ENCODE data around the gene TOX2.

Gene TOX2

GRCh38 chr20:43972051-43972450 lies 57.4 kb downstream of the TOX2 start:
- TF ChIP-seq TAF1 (IDR thresholded peaks at IDR 0.05; ENCODE audit: low read depth, low read length) = no peak
- TF ChIP-seq PAX5 (IDR thresholded peaks at IDR 0.05; ENCODE audit: insufficient read depth, low read length, severe bottlenecking) = no peak
- TF ChIP-seq SPI1 (IDR thresholded peaks at IDR 0.05; ENCODE audit: low read depth, low read length) = no peak
- TF ChIP-seq POU2F2 (IDR thresholded peaks at IDR 0.05; ENCODE audit: low read depth, low read length) = no peak
- TF ChIP-seq POLR2AphosphoS5 (IDR thresholded peaks at IDR 0.05; ENCODE audit: low read depth, low read length) = no peak
- no peak for TF ChIP-seq POLR2A (IDR thresholded peaks at IDR 0.05; ENCODE audit: low read depth, low read length)
- DNase-seq (ENCODE audit: insufficient read length, low spot score) (no peak), FAIRE-seq (no peak)

GRCh38 chr20:43972692-43973091 lies 58.0 kb downstream of the TOX2 start:
- FAIRE-seq = no peak
- TF ChIP-seq TAF1 (IDR thresholded peaks at IDR 0.05; ENCODE audit: low read depth, low read length) (no peak), POU2F2 (IDR thresholded peaks at IDR 0.05; ENCODE audit: low read depth, low read length) (no peak), POLR2A (IDR thresholded peaks at IDR 0.05; ENCODE audit: low read depth, low read length) (no peak), PAX5 (IDR thresholded peaks at IDR 0.05; ENCODE audit: insufficient read depth, low read length, severe bottlenecking) (no peak), SPI1 (IDR thresholded peaks at IDR 0.05; ENCODE audit: low read depth, low read length) (no peak), POLR2AphosphoS5 (IDR thresholded peaks at IDR 0.05; ENCODE audit: low read depth, low read length) (no peak)

GRCh38 chr20:43973231-43973630 lies 58.6 kb downstream of the TOX2 start:
- TF ChIP-seq POU2F2 (IDR thresholded peaks at IDR 0.05; ENCODE audit: low read depth, low read length) (no peak), POLR2A (IDR thresholded peaks at IDR 0.05; ENCODE audit: low read depth, low read length) (no peak), TAF1 (IDR thresholded peaks at IDR 0.05; ENCODE audit: low read depth, low read length) (no peak), SPI1 (IDR thresholded peaks at IDR 0.05; ENCODE audit: low read depth, low read length) (no peak), POLR2AphosphoS5 (IDR thresholded peaks at IDR 0.05; ENCODE audit: low read depth, low read length) (no peak), PAX5 (IDR thresholded peaks at IDR 0.05; ENCODE audit: insufficient read depth, low read length, severe bottlenecking) (no peak)
- FAIRE-seq = no peak

More at GRCh38 chr20:43972692-43973091, 58.0 kb downstream of the TOX2 start:
- no peak for DNase-seq (ENCODE audit: insufficient read length, low spot score)

GRCh38 chr20:43973671-43974450 lies 59.2 kb downstream of the TOX2 start:
- FAIRE-seq (no peak), DNase-seq (ENCODE audit: insufficient read length, low spot score) (no peak)
- TF ChIP-seq SPI1 (IDR thresholded peaks at IDR 0.05; ENCODE audit: low read depth, low read length) (no peak), TAF1 (IDR thresholded peaks at IDR 0.05; ENCODE audit: low read depth, low read length) (no peak), PAX5 (IDR thresholded peaks at IDR 0.05; ENCODE audit: insufficient read depth, low read length, severe bottlenecking) (no peak), POLR2AphosphoS5 (IDR thresholded peaks at IDR 0.05; ENCODE audit: low read depth, low read length) (no peak), POLR2A (IDR thresholded peaks at IDR 0.05; ENCODE audit: low read depth, low read length) (no peak), POU2F2 (IDR thresholded peaks at IDR 0.05; ENCODE audit: low read depth, low read length) (no peak)

More at GRCh38 chr20:43973231-43973630, 58.6 kb downstream of the TOX2 start:
- DNase-seq (ENCODE audit: insufficient read length, low spot score) = no peak

GRCh38 chr20:43974695-43975094 lies 60.0 kb downstream of the TOX2 start:
- TF ChIP-seq SPI1 (IDR thresholded peaks at IDR 0.05; ENCODE audit: low read depth, low read length) = no peak
- no peak for TF ChIP-seq POLR2A (IDR thresholded peaks at IDR 0.05; ENCODE audit: low read depth, low read length)
- no peak for TF ChIP-seq POLR2AphosphoS5 (IDR thresholded peaks at IDR 0.05; ENCODE audit: low read depth, low read length)
- no peak for TF ChIP-seq TAF1 (IDR thresholded peaks at IDR 0.05; ENCODE audit: low read depth, low read length)
- DNase-seq (ENCODE audit: insufficient read length, low spot score) = no peak
- no peak for FAIRE-seq

GRCh38 chr20:43975096-43975768 lies 60.6 kb downstream of the TOX2 start:
- FAIRE-seq (no peak), DNase-seq (ENCODE audit: insufficient read length, low spot score) (no peak)
- no peak for TF ChIP-seq POLR2AphosphoS5 (IDR thresholded peaks at IDR 0.05; ENCODE audit: low read depth, low read length)
- TF ChIP-seq PAX5 (IDR thresholded peaks at IDR 0.05; ENCODE audit: insufficient read depth, low read length, severe bottlenecking) = no peak
- no peak for TF ChIP-seq SPI1 (IDR thresholded peaks at IDR 0.05; ENCODE audit: low read depth, low read length)
- TF ChIP-seq TAF1 (IDR thresholded peaks at IDR 0.05; ENCODE audit: low read depth, low read length) = no peak
- no peak for TF ChIP-seq POLR2A (IDR thresholded peaks at IDR 0.05; ENCODE audit: low read depth, low read length)
- TF ChIP-seq POU2F2 (IDR thresholded peaks at IDR 0.05; ENCODE audit: low read depth, low read length) = no peak

- TF ChIP-seq POLR2AphosphoS5 (IDR thresholded peaks at IDR 0.05; ENCODE audit: low read depth, low read length) (no peak), POU2F2 (IDR thresholded peaks at IDR 0.05; ENCODE audit: low read depth, low read length) (no peak), TAF1 (IDR thresholded peaks at IDR 0.05; ENCODE audit: low read depth, low read length) (no peak), SPI1 (IDR thresholded peaks at IDR 0.05; ENCODE audit: low read depth, low read length) (no peak), POLR2A (IDR thresholded peaks at IDR 0.05; ENCODE audit: low read depth, low read length) (no peak)
- FAIRE-seq = no peak
- DNase-seq (ENCODE audit: insufficient read length, low spot score) = no peak
These were observed 61.9 kb downstream of the TOX2 start for GRCh38 chr20:43976547-43976946.

GRCh38 chr20:43977252-43977651 lies 62.6 kb downstream of the TOX2 start:
- no peak for FAIRE-seq
- TF ChIP-seq POU2F2 (IDR thresholded peaks at IDR 0.05; ENCODE audit: low read depth, low read length) (no peak), POLR2AphosphoS5 (IDR thresholded peaks at IDR 0.05; ENCODE audit: low read depth, low read length) (no peak), PAX5 (IDR thresholded peaks at IDR 0.05; ENCODE audit: insufficient read depth, low read length, severe bottlenecking) (no peak), POLR2A (IDR thresholded peaks at IDR 0.05; ENCODE audit: low read depth, low read length) (no peak), TAF1 (IDR thresholded peaks at IDR 0.05; ENCODE audit: low read depth, low read length) (no peak), SPI1 (IDR thresholded peaks at IDR 0.05; ENCODE audit: low read depth, low read length) (no peak)
- DNase-seq (ENCODE audit: insufficient read length, low spot score) = no peak

GRCh38 chr20:43977962-43978361 lies 63.3 kb downstream of the TOX2 start:
- FAIRE-seq (no peak), DNase-seq (ENCODE audit: insufficient read length, low spot score) (no peak)
- no peak for TF ChIP-seq SPI1 (IDR thresholded peaks at IDR 0.05; ENCODE audit: low read depth, low read length)
- no peak for TF ChIP-seq POLR2A (IDR thresholded peaks at IDR 0.05; ENCODE audit: low read depth, low read length)
- no peak for TF ChIP-seq POLR2AphosphoS5 (IDR thresholded peaks at IDR 0.05; ENCODE audit: low read depth, low read length)
- TF ChIP-seq POU2F2 (IDR thresholded peaks at IDR 0.05; ENCODE audit: low read depth, low read length) = no peak
- no peak for TF ChIP-seq PAX5 (IDR thresholded peaks at IDR 0.05; ENCODE audit: insufficient read depth, low read length, severe bottlenecking)
- TF ChIP-seq TAF1 (IDR thresholded peaks at IDR 0.05; ENCODE audit: low read depth, low read length) = no peak

All from GM12891 (cell line).